Activated CD8-positive, alpha-beta T cell treated with anti-CD3 and anti-CD28 coated beads, Interleukin-2, amount 10 ng/mL, durations not matched to agents 7 days and 5 days (primary cell): ENCODE measurements around the gene GOLGA6A. TPM values are rescaled to one million over a fixed set of nuclear protein-coding genes. Genes with fewer than 3 reads are reported as not detected.
"Not testable (repeated sequence)": the region's sequence is repeated elsewhere in the genome, so short reads cannot be mapped to it uniquely, and the experiment has no call there.

Source experiments
- ATAC-seq: fragments of 150-1000 bp; cut with Tn5 transposase; one replicate; pipeline ENCODE4 v1.10.0; 2021; ENCODE audit warnings: moderate library complexity
- CTCF ChIA-PET: fragments of 350-600 bp; sonication (Branson Sonifier 250); formaldehyde crosslinking; loops from one replicate; lab custom pipeline; 2021; ENCODE audit warnings: antibody characterized with exemption; lab: Charles Lee
- POLR2A ChIA-PET: fragments of 350-600 bp; sonication (Branson Sonifier 250); formaldehyde crosslinking; loops from one replicate; lab custom pipeline; 2021; ENCODE audit warnings: antibody characterized with exemption; lab: Charles Lee
- DNase-seq: peaks from one replicate; pipeline ENCODE4 v3.0.0-alpha.2; 2020
- H3K27ac Mint-ChIP-seq: one replicate; pipeline ENCODE4 v1.8.0; 2021; ENCODE audit warnings: mild to moderate bottlenecking, mixed read lengths
- H3K27me3 Mint-ChIP-seq: one replicate; pipeline ENCODE4 v1.8.0; 2021; ENCODE audit warnings: low read depth, mixed read lengths
- H3K36me3 Mint-ChIP-seq: one replicate; pipeline ENCODE4 v1.8.0; 2021; ENCODE audit warnings: low read depth, mixed read lengths
- H3K4me1 Mint-ChIP-seq: one replicate; pipeline ENCODE4 v1.8.0; 2021; ENCODE audit warnings: low read depth, mixed read lengths
- H3K4me3 Mint-ChIP-seq: one replicate; pipeline ENCODE4 v1.8.0; 2021; ENCODE audit warnings: mild to moderate bottlenecking, mixed read lengths
- H3K9me3 Mint-ChIP-seq: one replicate; pipeline ENCODE4 v1.8.0; 2022; ENCODE audit warnings: mixed read lengths; ENCODE audit not compliant: insufficient read depth
- total RNA-seq, 2 experiments: library from RNA; stranded (reverse); gene quantifications; one replicate each; pipeline ENCODE4 v1.2.3, GENCODE V29; 2021

GOLGA6A gene
- total RNA-seq, 2 experiments from 2014 or later, result not detected

- no peak overlapping the region for H3K4me3 Mint-ChIP-seq
- H3K27ac Mint-ChIP-seq, result no peak overlapping the region
- ChIA-PET POLR2A (no interaction called here), CTCF (interaction anchor here (0.9 to 3.2 kb wide), 2 partner anchors 183 to 198 kb away, joined by 3 to 25 read pairs; no protein-coding TSS in a partner anchor)
- peaks cover 20% of the 10 kb centered on the region for H3K4me1 Mint-ChIP-seq
- no peaks in the 10 kb centered on the region for H3K36me3 Mint-ChIP-seq
- peaks cover 38% of the 10 kb centered on the region for H3K27me3 Mint-ChIP-seq
- no peaks in the 10 kb centered on the region for H3K9me3 Mint-ChIP-seq
- no peak for ATAC-seq
- no peak for DNase-seq
Measured at GRCh38 chr15:74124196-74124595, 41.8 kb upstream of the GOLGA6A start.

GRCh38 chr15:74123658-74124057 is 41.3 kb upstream of the GOLGA6A start:
- H3K9me3 Mint-ChIP-seq, result no peaks in the 10 kb centered on the region
- peaks cover 20% of the 10 kb centered on the region for H3K4me1 Mint-ChIP-seq
- no peak overlapping the region for H3K4me3 Mint-ChIP-seq
- ATAC-seq (no peak), DNase-seq (no peak)
- no peaks in the 10 kb centered on the region for H3K36me3 Mint-ChIP-seq
- CTCF ChIA-PET, result interaction anchor here (0.9 to 3.2 kb wide), 4 partner anchors 70 to 198 kb away, joined by 3 to 25 read pairs (median 5); no protein-coding TSS in a partner anchor
- peaks cover 32% of the 10 kb centered on the region for H3K27me3 Mint-ChIP-seq
- POLR2A ChIA-PET, result no interaction called here
- H3K27ac Mint-ChIP-seq, result no peak overlapping the region

GRCh38 chr15:74123131-74123429 is 40.7 kb upstream of the GOLGA6A start:
- Mint-ChIP-seq H3K4me3 (no peak overlapping the region), H3K27me3 (peaks cover 30% of the 10 kb centered on the region), H3K9me3 (no peaks in the 10 kb centered on the region), H3K4me1 (peaks cover 20% of the 10 kb centered on the region), H3K36me3 (no peaks in the 10 kb centered on the region), H3K27ac (no peak overlapping the region)
- POLR2A ChIA-PET, result no interaction called here
- CTCF ChIA-PET, result interaction anchor here (0.9 to 3.2 kb wide), 5 partner anchors 69 to 199 kb away, joined by 3 to 25 read pairs (median 5); no protein-coding TSS in a partner anchor
- no peak for DNase-seq
- ATAC-seq, result no peak

- H3K27ac Mint-ChIP-seq, result no peak overlapping the region
- peaks cover 16% of the 10 kb centered on the region for H3K4me1 Mint-ChIP-seq
- ChIA-PET POLR2A (no interaction called here), CTCF (interaction anchor here (0.8 to 3.2 kb wide), 5 partner anchors 69 to 199 kb away, joined by 3 to 25 read pairs (median 5); no protein-coding TSS in a partner anchor)
- no peaks in the 10 kb centered on the region for H3K36me3 Mint-ChIP-seq
- DNase-seq (no peak), ATAC-seq (no peak)
- H3K4me3 Mint-ChIP-seq, result no peak overlapping the region
- H3K27me3 Mint-ChIP-seq, result peaks cover 28% of the 10 kb centered on the region
- no peaks in the 10 kb centered on the region for H3K9me3 Mint-ChIP-seq
Measured at GRCh38 chr15:74122403-74123130, 40.2 kb upstream of the GOLGA6A start.

- peaks cover 22% of the 10 kb centered on the region for H3K27me3 Mint-ChIP-seq
- CTCF ChIA-PET, result interaction anchor here (0.8 to 3.2 kb wide), 4 partner anchors 68 to 200 kb away, joined by 3 to 25 read pairs (median 4); no protein-coding TSS in a partner anchor
- DNase-seq (no peak), ATAC-seq (no peak)
- H3K36me3 Mint-ChIP-seq, result no peaks in the 10 kb centered on the region
- no peaks in the 10 kb centered on the region for H3K9me3 Mint-ChIP-seq
- no peak overlapping the region for H3K4me3 Mint-ChIP-seq
- peaks cover 11% of the 10 kb centered on the region for H3K4me1 Mint-ChIP-seq
- H3K27ac Mint-ChIP-seq, result no peak overlapping the region
- POLR2A ChIA-PET, result no interaction called here
Measured at GRCh38 chr15:74121858-74122257, 39.5 kb upstream of the GOLGA6A start.

- Mint-ChIP-seq H3K36me3 (no peaks in the 10 kb centered on the region), H3K4me3 (no peak overlapping the region), H3K27ac (no peak overlapping the region), H3K27me3 (peaks cover 22% of the 10 kb centered on the region), H3K4me1 (peaks cover 11% of the 10 kb centered on the region), H3K9me3 (no peaks in the 10 kb centered on the region)
- ChIA-PET POLR2A (no interaction called here), CTCF (interaction anchor here (0.6 to 3.2 kb wide), 2 partner anchors 186 to 201 kb away, joined by 3 to 25 read pairs; no protein-coding TSS in a partner anchor)
- ATAC-seq (no peak), DNase-seq (no peak)
Measured at GRCh38 chr15:74121039-74121438, 38.7 kb upstream of the GOLGA6A start.

GRCh38 chr15:74120426-74120825 is 38.1 kb upstream of the GOLGA6A start:
- Mint-ChIP-seq H3K4me1 (peaks cover 11% of the 10 kb centered on the region), H3K4me3 (no peak overlapping the region), H3K27ac (no peak overlapping the region), H3K27me3 (peaks cover 22% of the 10 kb centered on the region), H3K36me3 (no peaks in the 10 kb centered on the region), H3K9me3 (no peaks in the 10 kb centered on the region)
- ATAC-seq (no peak), DNase-seq (no peak)
- ChIA-PET CTCF (interaction anchor here (0.6 kb wide), 1 partner anchor 187 kb away, joined by 3 read pairs; no protein-coding TSS in a partner anchor), POLR2A (no interaction called here)

- CTCF ChIA-PET, result no interaction called here
- H3K36me3 Mint-ChIP-seq, result no peaks in the 10 kb centered on the region
- no peak overlapping the region for H3K27ac Mint-ChIP-seq
- H3K4me1 Mint-ChIP-seq, result no peaks in the 10 kb centered on the region
- no peaks in the 10 kb centered on the region for H3K9me3 Mint-ChIP-seq
- ATAC-seq (no peak), DNase-seq (no peak)
- no peak overlapping the region for H3K4me3 Mint-ChIP-seq
- H3K27me3 Mint-ChIP-seq, result peaks cover 5% of the 10 kb centered on the region
- POLR2A ChIA-PET, result no interaction called here
Measured at GRCh38 chr15:74109713-74110112, 27.4 kb upstream of the GOLGA6A start.

GRCh38 chr15:74108611-74109010 is 26.3 kb upstream of the GOLGA6A start:
- H3K27ac Mint-ChIP-seq, ATAC-seq, H3K36me3 Mint-ChIP-seq, DNase-seq, CTCF ChIA-PET, H3K4me3 Mint-ChIP-seq, H3K4me1 Mint-ChIP-seq, H3K27me3 Mint-ChIP-seq, POLR2A ChIA-PET, H3K9me3 Mint-ChIP-seq: not testable (repeated sequence)

- ATAC-seq (no peak), DNase-seq (no peak)
- ChIA-PET POLR2A (no interaction called here), CTCF (no interaction called here)
- no peaks in the 10 kb centered on the region for H3K9me3 Mint-ChIP-seq
- no peaks in the 10 kb centered on the region for H3K36me3 Mint-ChIP-seq
- no peaks in the 10 kb centered on the region for H3K27me3 Mint-ChIP-seq
- no peak overlapping the region for H3K4me3 Mint-ChIP-seq
- no peaks in the 10 kb centered on the region for H3K4me1 Mint-ChIP-seq
- no peak overlapping the region for H3K27ac Mint-ChIP-seq
Measured at GRCh38 chr15:74108111-74108510, 25.8 kb upstream of the GOLGA6A start.

- H3K9me3 Mint-ChIP-seq, H3K36me3 Mint-ChIP-seq, POLR2A ChIA-PET, H3K4me1 Mint-ChIP-seq, H3K27me3 Mint-ChIP-seq, CTCF ChIA-PET: not testable (repeated sequence)
- ATAC-seq (peak; percentile 89), DNase-seq (peak; percentile 83)
- H3K4me3 Mint-ChIP-seq, result peak overlapping the region; percentile 85
- peak overlapping the region; percentile 92 for H3K27ac Mint-ChIP-seq
Measured at GRCh38 chr15:74099963-74100733, 17.8 kb upstream of the GOLGA6A start.
